Cardiac muscle cell (in vitro differentiated cells and primary cell): ENCODE results near the gene ARHGEF37. TPM values are rescaled to one million over a fixed set of nuclear protein-coding genes. Genes with fewer than 3 reads are reported as not detected.

ENCODE experiments used
- DNase-seq, 2 donors: peaks; one replicate each; pipeline versions ENCODE4 v3.0.0 to v3.0.0-alpha.2; 2010 to 2017; ENCODE audit warnings: low read depth in 1 of 2, low spot score in 1 of 2
- H3K27ac ChIP-seq: fragments of 200-600 bp; sonication (generic); 2 replicates; pipeline ENCODE4 v1.5.1; 2016
- H3K27me3 ChIP-seq: fragments of 200-600 bp; sonication (generic); 2 replicates; pipeline ENCODE4 v1.6.0; 2016; ENCODE audit warnings: control low read depth
- H3K36me3 ChIP-seq: fragments of 200-600 bp; sonication (generic); 2 replicates; pipeline ENCODE4 v1.5.1; 2016; ENCODE audit warnings: control low read depth
- H3K4me1 ChIP-seq: fragments of 200-600 bp; sonication (generic); 2 replicates; pipeline ENCODE4 v1.8.1; 2017; ENCODE audit warnings: low read depth, mild to moderate bottlenecking, mixed run types
- H3K4me3 ChIP-seq: fragments of 200-600 bp; sonication (generic); 2 replicates; pipeline ENCODE4 v1.5.1; 2016; ENCODE audit warnings: mild to moderate bottlenecking
- H3K9me3 ChIP-seq: fragments of 200-600 bp; sonication (generic); 2 replicates; pipeline ENCODE4 v1.5.1; 2017; ENCODE audit warnings: low read depth, mild to moderate bottlenecking, control low read depth
- polyA plus RNA-seq: library from polyadenylated mRNA; unstranded; fragments of >200 nt; fragmentation: Nextera tagmentation; extraction: Ambion mirVana; gene quantifications from 2 replicates; pipeline ENCODE4 v1.2.1, GENCODE V29; 2016
- total RNA-seq: library from RNA; depleted of rRNA; stranded (reverse); fragments of >200 nt; gene quantifications from 2 replicates; pipeline ENCODE4 v1.2.3, GENCODE V29; 2016
- TF ChIP-seq, protein P1 (sequence below): IDR thresholded peaks from 2 replicates; pipeline ENCODE4 v1.5.1; 2012; ENCODE audit warnings: low read depth, mild to moderate bottlenecking, low read length

Gene ARHGEF37
- total and polyA plus RNA-seq, 2 experiments from 2014 or later = 4.2 to 6.3 TPM

DNA sequence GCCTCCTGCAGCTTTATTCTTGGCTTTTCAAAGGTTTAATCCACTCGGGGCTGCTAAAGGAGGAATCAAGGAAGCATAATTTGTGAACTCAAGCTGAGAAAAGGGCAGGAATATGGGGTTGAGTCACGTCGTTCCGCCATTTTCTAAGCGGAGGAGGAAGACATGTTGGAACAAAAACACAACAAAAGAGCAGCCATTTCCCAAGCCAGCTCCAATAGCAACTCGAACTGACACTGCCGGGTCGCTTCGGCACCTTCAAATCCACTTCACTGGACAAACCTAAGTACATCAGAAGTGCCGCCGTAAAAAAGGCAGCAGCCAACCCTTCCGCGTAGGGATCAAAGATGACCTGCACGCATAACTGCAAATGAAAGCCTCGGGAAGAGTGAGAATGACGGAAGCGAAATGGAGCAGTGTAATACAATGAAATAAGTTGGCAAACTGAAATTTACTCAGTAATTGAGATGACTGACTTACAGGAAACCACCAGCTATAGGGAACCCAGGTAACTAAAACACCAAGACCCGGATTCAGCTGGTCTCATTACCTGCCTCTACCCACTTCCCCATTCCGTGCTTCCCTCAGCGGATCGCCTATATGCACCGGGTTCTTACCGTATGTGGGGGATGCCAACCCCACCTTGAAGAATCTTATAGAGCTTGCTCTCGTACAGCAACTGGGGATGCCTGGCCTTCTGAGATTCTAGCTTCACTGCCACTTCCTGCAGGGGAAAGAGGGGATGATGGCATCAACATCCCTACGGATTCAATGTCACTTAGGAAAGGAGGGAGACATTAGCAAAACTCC, 31.6 kb upstream of the ARHGEF37 start:
- Histone ChIP-seq H3K4me1 (peaks cover 11% of the 10 kb centered on the region), H3K36me3 (peaks cover 29% of the 10 kb centered on the region)

DNA sequence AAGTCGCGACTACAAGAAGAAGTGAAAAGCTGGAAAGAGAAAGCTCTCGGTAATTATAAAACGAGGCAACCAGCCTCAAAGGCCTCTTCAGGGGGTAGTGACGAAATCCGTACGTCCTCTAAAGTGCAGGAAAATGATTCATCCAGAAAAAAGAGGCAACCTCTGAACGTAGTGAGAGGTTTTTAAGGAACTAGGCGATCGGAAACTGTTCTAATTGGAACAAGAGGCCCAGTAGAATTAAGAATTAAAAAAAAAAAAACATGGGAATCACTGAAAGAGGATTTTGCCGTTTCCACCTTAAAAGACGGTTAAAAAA, 31.1 kb upstream of the ARHGEF37 start:
- TF ChIP-seq, protein P1, sequence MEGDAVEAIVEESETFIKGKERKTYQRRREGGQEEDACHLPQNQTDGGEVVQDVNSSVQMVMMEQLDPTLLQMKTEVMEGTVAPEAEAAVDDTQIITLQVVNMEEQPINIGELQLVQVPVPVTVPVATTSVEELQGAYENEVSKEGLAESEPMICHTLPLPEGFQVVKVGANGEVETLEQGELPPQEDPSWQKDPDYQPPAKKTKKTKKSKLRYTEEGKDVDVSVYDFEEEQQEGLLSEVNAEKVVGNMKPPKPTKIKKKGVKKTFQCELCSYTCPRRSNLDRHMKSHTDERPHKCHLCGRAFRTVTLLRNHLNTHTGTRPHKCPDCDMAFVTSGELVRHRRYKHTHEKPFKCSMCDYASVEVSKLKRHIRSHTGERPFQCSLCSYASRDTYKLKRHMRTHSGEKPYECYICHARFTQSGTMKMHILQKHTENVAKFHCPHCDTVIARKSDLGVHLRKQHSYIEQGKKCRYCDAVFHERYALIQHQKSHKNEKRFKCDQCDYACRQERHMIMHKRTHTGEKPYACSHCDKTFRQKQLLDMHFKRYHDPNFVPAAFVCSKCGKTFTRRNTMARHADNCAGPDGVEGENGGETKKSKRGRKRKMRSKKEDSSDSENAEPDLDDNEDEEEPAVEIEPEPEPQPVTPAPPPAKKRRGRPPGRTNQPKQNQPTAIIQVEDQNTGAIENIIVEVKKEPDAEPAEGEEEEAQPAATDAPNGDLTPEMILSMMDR = no peak
- peak overlapping the region; percentile 92 for H3K4me3 ChIP-seq
- peaks cover 24% of the 10 kb centered on the region for H3K36me3 ChIP-seq
- no peaks in the 10 kb centered on the region for H3K9me3 ChIP-seq
- H3K4me1 ChIP-seq = peaks cover 11% of the 10 kb centered on the region
- no peaks in the 10 kb centered on the region for H3K27me3 ChIP-seq
- DNase-seq = peak in 1 of 2 donors; percentile 73
- peak overlapping the region; percentile 97 for H3K27ac ChIP-seq

More for the DNA sequence above, 31.6 kb upstream of the ARHGEF37 start:
- TF ChIP-seq, protein P1 = no peak
- Histone ChIP-seq H3K27ac (peak overlapping the region; percentile 97), H3K27me3 (no peaks in the 10 kb centered on the region), H3K4me3 (peak overlapping the region; percentile 92), H3K9me3 (no peaks in the 10 kb centered on the region)
- peak; percentile 58 to 68 for DNase-seq

DNA sequence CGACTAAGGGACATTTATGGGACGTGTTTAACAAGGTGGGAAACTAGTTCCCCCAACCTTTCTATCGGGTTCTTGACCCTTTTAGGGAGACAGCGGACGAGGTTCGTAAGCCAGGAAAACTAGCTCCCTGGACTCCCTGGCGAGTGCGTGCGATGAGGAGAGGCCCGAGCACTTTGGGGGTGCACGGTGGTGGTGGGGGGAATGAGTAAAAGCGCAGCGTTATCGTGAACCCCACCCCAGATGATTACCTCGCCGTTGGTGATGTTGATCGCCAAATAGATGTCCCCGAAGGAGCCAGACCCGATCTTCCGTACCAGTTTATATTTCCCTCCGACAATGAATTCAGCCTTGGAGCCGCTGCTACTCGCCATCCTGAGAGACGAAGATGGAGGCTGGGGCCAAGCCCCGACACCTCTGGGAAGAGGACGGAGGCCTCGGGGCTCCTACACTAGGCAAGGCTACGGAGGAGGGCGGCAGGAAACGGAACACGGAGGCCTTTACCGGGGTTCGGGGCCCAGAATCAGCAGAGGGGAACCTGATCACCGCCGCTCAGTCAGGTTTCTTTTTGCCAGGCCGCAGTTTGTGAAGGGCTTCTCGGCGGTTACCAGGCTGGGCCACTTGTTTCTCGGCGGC, 30.6 kb upstream of the ARHGEF37 start:
- peak overlapping the region; percentile 97 for H3K27ac ChIP-seq
- H3K4me1 ChIP-seq = peaks cover 11% of the 10 kb centered on the region
- TF ChIP-seq, protein P1 = no peak
- peak overlapping the region; percentile 92 for H3K4me3 ChIP-seq
- H3K27me3 ChIP-seq = no peaks in the 10 kb centered on the region
- no peaks in the 10 kb centered on the region for H3K9me3 ChIP-seq
- peaks cover 19% of the 10 kb centered on the region for H3K36me3 ChIP-seq
- DNase-seq = peak in 1 of 2 donors; percentile 21

DNA sequence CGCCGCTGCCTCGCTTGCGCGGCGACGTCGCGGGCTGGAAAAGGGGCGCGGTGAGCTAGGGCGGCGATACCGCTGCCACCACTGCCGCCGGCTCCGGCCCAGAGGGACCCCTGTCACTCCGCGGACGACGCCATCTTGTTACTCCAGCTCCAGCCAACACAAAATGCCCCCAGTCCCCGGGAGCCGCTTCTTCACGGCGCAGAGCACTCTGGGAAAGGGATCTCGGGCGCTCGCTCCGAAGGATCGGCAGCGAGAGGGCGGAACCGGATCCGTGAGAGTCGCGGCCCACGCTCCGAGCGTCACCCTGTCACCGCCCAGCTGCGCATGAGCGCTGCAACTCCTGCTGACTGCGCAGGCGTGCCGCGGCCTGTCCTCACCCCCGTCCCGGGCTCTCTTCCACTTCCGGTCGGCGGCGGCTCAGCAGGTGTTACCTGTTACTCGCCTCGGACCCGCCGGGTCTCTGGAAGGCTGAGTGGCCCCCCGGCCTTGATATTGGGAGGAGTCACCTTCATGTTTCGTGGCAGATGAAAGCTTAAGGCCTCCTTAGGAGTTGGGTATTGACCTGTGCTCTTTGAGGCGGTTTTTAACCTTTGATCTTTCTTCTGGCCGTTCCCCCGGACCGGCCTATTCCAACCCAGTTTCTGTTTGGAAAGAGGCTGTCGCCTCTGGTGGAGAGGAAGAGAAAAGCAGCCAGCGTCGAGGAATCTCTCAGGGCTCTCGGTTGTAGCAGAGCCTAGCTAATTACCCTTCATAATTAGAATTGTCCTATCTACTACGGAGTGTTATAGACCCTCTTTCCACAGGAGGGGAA, 29.9 kb upstream of the ARHGEF37 start, which contains the start of gene CSNK1A1:
CSNK1A1 (minus strand) TSS at position 213 of the 811 bp plus-strand sequence. CDS start 475 bp downstream, outside the sequence.
- TF ChIP-seq, protein P1 = peak; percentile 87
- Histone ChIP-seq H3K9me3 (no peaks in the 10 kb centered on the region), H3K27ac (peak within 1 kb of the TSS; percentile 97), H3K4me3 (peak within 1 kb of the TSS; percentile 92), H3K36me3 (peaks cover 14% of the 10 kb centered on the region), H3K4me1 (peaks cover 11% of the 10 kb centered on the region), H3K27me3 (no peaks in the 10 kb centered on the region)
- peak; percentile 99 for DNase-seq

DNA sequence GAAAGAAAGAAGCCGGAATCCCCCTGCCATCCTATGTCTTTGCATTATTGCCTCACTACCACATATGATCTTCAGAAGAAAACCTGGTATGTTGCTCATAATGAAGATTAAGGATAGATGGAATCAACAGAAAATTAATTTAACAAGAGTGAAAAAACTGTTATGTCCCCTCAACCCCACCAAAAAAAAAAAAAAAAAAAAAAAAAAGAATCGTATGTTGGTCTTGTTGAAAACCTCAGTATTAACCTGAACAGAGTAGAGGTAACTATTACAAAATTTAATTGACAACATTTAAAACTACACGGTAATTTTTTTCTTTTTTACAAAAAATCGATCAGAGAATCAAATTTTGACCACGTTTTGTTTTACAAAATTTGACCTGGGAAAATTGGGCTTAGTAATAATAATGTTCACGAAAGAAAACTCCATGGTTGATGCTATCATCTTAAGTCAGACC, 29.2 kb upstream of the ARHGEF37 start:
- peaks cover 11% of the 10 kb centered on the region for H3K36me3 ChIP-seq
- H3K4me3 ChIP-seq = peak overlapping the region; percentile 92
- no peaks in the 10 kb centered on the region for H3K27me3 ChIP-seq
- H3K27ac ChIP-seq = peak overlapping the region; percentile 97
- no peak for DNase-seq
- H3K9me3 ChIP-seq = no peaks in the 10 kb centered on the region
- TF ChIP-seq, protein P1 = no peak
- H3K4me1 ChIP-seq = peaks cover 7% of the 10 kb centered on the region
